Measurements from ENCODE around the gene PHF12.

DNA sequence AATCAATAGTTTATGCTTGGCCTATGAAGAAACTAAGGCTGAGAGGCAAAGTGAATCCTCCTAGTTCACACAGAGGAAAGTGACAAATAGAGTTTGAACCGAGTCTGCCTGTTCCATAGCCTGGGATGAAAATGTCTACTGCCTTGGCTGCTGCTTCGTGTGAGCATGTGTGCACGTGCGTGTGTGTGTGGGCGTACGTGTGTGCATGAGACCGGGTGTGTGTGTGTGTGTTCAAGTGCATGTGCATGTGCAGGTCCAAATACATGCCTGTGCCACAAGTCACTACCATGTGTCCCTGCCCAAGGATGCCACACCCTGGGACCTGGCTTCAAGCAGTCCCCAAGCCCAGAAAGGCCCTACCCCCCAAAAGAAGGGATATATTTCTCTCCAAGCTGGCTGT, 40.9 kb upstream of the PHF12 start:
- TF ChIP-seq, protein P1, sequence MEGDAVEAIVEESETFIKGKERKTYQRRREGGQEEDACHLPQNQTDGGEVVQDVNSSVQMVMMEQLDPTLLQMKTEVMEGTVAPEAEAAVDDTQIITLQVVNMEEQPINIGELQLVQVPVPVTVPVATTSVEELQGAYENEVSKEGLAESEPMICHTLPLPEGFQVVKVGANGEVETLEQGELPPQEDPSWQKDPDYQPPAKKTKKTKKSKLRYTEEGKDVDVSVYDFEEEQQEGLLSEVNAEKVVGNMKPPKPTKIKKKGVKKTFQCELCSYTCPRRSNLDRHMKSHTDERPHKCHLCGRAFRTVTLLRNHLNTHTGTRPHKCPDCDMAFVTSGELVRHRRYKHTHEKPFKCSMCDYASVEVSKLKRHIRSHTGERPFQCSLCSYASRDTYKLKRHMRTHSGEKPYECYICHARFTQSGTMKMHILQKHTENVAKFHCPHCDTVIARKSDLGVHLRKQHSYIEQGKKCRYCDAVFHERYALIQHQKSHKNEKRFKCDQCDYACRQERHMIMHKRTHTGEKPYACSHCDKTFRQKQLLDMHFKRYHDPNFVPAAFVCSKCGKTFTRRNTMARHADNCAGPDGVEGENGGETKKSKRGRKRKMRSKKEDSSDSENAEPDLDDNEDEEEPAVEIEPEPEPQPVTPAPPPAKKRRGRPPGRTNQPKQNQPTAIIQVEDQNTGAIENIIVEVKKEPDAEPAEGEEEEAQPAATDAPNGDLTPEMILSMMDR (IDR thresholded peaks at IDR 0.05 in 8 of 11, conservative IDR thresholded peaks at IDR 0.05 in 3 of 11), result no peak
- no peak for TF ChIP-seq POLR2AphosphoS5 (IDR thresholded peaks at IDR 0.05)
